HCT116 (cell line): ENCODE results near the gene MARVELD3. TPM values are rescaled to one million over a fixed set of nuclear protein-coding genes. Genes with fewer than 3 reads are reported as not detected.

Experiments
- ATAC-seq: fragments of 200-7000 bp; cut with Tn5 transposase; 2 replicates; pipeline ENCODE4 v1.9.1; 2020; ENCODE audit warnings: mild to moderate bottlenecking, moderate library complexity
- BruUV-seq: library from RNA; stranded (reverse); fragments of 400-500 nt; replicated peaks from 2 replicates; lab custom pipeline; 2021; lab: Mats Ljungman, UMichigan
- CTCF ChIA-PET: fragments of 300-600 bp; sonication (Branson Sonifier 250); formaldehyde crosslinking; loops from one replicate; lab custom pipeline; 2021; ENCODE audit warnings: antibody characterized with exemption; lab: Charles Lee
- POLR2A ChIA-PET: fragments of 300-600, 350-600 bp; sonication (Branson Sonifier 250); formaldehyde crosslinking; loops from one replicate; lab custom pipeline; 2021; ENCODE audit warnings: antibody characterized with exemption; lab: Charles Lee
- RAD21 ChIA-PET, 2 experiments: fragments of 300-600 bp; sonication (Branson Sonifier 250); formaldehyde crosslinking; loops; one replicate each; lab custom pipeline; 2023; ENCODE audit warnings: low total read pairs in 2 of 2; ENCODE audit not compliant: uncharacterized antibody in 2 of 2, unreplicated experiment in 2 of 2, low non-redundant PET in 1 of 2; lab: Charles Lee
- DNase-seq: peaks from one replicate; pipeline ENCODE4 v3.0.0-alpha.2; 2010; ENCODE audit warnings: low read depth, low spot score
- H2AFZ ChIP-seq: fragments of 200-600 bp; shearing (Covaris generic), sonication (generic); 2 replicates; pipeline ENCODE4 v1.6.1; 2017; ENCODE audit warnings: low read depth, mixed run types, mixed read lengths, antibody characterized with exemption, low read length; ENCODE audit not compliant: poor library complexity, severe bottlenecking
- H3K27ac ChIP-seq: 2 replicates; pipeline ENCODE4 v1.5.1; 2012; ENCODE audit warnings: low read depth, low read length
- H3K27me3 ChIP-seq: fragments of 200-600 bp; sonication (generic); 2 replicates; pipeline ENCODE4 v1.6.1; 2016; ENCODE audit warnings: mixed run types, low read length, mixed read lengths; ENCODE audit not compliant: insufficient read depth
- H3K36me3 ChIP-seq, 2 experiments: fragments of 200-500 bp in 1 of 2; fragments of 200-600 bp in 1 of 2; sonication (Bioruptor generic) in 1 of 2; sonication (generic) in 1 of 2; 2 replicates each; pipeline versions ENCODE4 v1.5.1 to v1.6.1; 2014 to 2016; ENCODE audit warnings: low read length in 2 of 2, inconsistent platforms in 1 of 2, mixed read lengths in 1 of 2, mixed run types in 1 of 2; ENCODE audit not compliant: insufficient read depth in 2 of 2, control insufficient read depth in 1 of 2
- H3K4me1 ChIP-seq, 2 experiments: fragments of 200-600 bp in 1 of 2; sonication (generic) in 1 of 2; 2 replicates each; pipeline versions ENCODE4 v1.5.1 to v1.6.1; 2012 to 2017; ENCODE audit warnings: low read length in 2 of 2, inconsistent platforms in 1 of 2, mild to moderate bottlenecking in 1 of 2, mixed read lengths in 1 of 2, mixed run types in 1 of 2, moderate library complexity in 1 of 2; ENCODE audit not compliant: insufficient read depth in 2 of 2, control insufficient read depth in 1 of 2
- H3K4me2 ChIP-seq: fragments of 200-600 bp; sonication (generic); 2 replicates; pipeline ENCODE4 v1.6.1; 2017; ENCODE audit warnings: mixed run types, low read length, mixed read lengths
- H3K4me3 ChIP-seq, 2 experiments: fragments of 200-600 bp in 1 of 2; sonication (generic) in 1 of 2; replicated peaks in 1 of 2; 2 replicates each; pipeline ENCODE4 v1.5.1; 2011 to 2016; ENCODE audit warnings: low read length in 2 of 2, control low read depth in 1 of 2, low read depth in 1 of 2, mild to moderate bottlenecking in 1 of 2, mixed read lengths in 1 of 2, mixed run types in 1 of 2
- H3K79me2 ChIP-seq: fragments of 200-600 bp; sonication (generic); 2 replicates; pipeline ENCODE4 v1.6.1; 2017; ENCODE audit warnings: mild to moderate bottlenecking, mixed run types, low read length, moderate library complexity, mixed read lengths; ENCODE audit not compliant: insufficient read depth
- H3K9ac ChIP-seq: fragments of 200-600 bp; sonication (generic); 2 replicates; pipeline ENCODE4 v1.6.1; 2016; ENCODE audit warnings: low read length, mixed read lengths
- H3K9me2 ChIP-seq: fragments of 200-600 bp; sonication (generic), shearing (Covaris generic); 2 replicates; pipeline ENCODE4 v1.6.1; 2017; ENCODE audit warnings: mixed run types, mild to moderate bottlenecking, moderate library complexity; ENCODE audit not compliant: insufficient read depth
- H3K9me3 ChIP-seq, 2 experiments: fragments of 200-500 bp in 1 of 2; fragments of 200-600 bp in 1 of 2; sonication (Bioruptor generic) in 1 of 2; sonication (generic) in 1 of 2; 2 replicates each; pipeline ENCODE4 v1.6.1; 2014 to 2017; ENCODE audit warnings: low read length in 2 of 2, mixed read lengths in 2 of 2, inconsistent platforms in 1 of 2, low read depth in 1 of 2, mild to moderate bottlenecking in 1 of 2, mixed run types in 1 of 2, moderate library complexity in 1 of 2; ENCODE audit not compliant: control insufficient read depth in 1 of 2, insufficient read depth in 1 of 2
- H4K20me1 ChIP-seq: fragments of 200-600 bp; sonication (generic), shearing (Covaris generic); 2 replicates; pipeline ENCODE4 v1.6.1; 2017; ENCODE audit warnings: mixed run types, mild to moderate bottlenecking, moderate library complexity; ENCODE audit not compliant: insufficient read depth
- RAD21 ChIP-seq: IDR thresholded peaks from 2 replicates; pipeline ENCODE4 v1.6.1; 2012; ENCODE audit warnings: low read depth, mild to moderate bottlenecking
- intact Hi-C: fragments of 100-400 bp; cut with micrococcal nuclease; formaldehyde crosslinking; loops from 2 replicates; pipeline ENCODE4 v1.10.0; 2022
- total RNA-seq: library from RNA; stranded (reverse); gene quantifications from one replicate; pipeline ENCODE4 v1.2.1, GENCODE V29; 2021; ENCODE audit not compliant: unreplicated experiment
- TF ChIP-seq, protein P1 (sequence below), 3 experiments: fragments of 200-600 bp in 1 of 3; sonication (generic) in 1 of 3; IDR thresholded peaks in 2 of 3; conservative IDR thresholded peaks in 1 of 3; 2 replicates each; pipeline ENCODE4 v1.5.1; 2012 to 2017; ENCODE audit warnings: low read depth in 2 of 3, low read length in 2 of 3, antibody characterized with exemption in 1 of 3, borderline replicate concordance in 1 of 3, control low read depth in 1 of 3, mild to moderate bottlenecking in 1 of 3, mixed read lengths in 1 of 3, mixed run types in 1 of 3, moderate library complexity in 1 of 3; ENCODE audit not compliant: insufficient read depth in 1 of 3
- TF ChIP-seq, protein P2 (sequence below): IDR thresholded peaks from 2 replicates; pipeline ENCODE4 v1.6.1; 2012; ENCODE audit warnings: low read depth

The MARVELD3 gene
- total RNA-seq, 1 experiment from 2014 or later, result 20.9 TPM

DNA sequence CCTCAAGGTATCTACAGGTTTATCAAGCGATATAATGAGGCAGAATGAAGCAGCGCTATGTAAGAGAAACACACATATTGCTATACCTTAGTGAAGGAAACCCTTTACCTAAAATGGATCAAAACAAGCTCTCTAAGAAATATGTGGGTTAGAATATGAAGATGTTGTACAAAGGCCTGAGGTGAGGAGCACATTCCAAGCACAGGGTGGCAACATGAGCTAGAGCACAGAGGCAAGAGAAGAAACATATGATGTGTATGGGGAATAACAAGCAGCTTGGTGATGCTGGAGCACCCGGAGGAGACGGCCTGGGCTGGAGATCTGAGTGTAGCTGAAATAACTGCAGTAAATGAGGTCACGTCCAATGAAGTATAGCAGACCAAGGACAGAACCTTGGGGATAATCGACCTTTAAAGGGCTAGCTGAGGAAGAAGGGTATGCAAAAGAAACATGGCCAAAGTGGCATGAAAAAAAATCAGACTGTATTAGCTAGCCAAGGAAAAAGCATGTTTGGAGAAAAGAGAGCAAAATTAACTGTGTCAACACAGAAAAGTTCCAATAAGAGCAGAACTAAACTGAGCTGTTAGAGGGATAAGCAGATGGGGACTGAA lies 44.0 kb downstream of the MARVELD3 start:
- Histone ChIP-seq H3K36me3 (peaks cover 7 to 10% of the 10 kb centered on the region in 2 experiments; a peak in 3 of 4 replicates), H2AFZ (no peak overlapping the region), H3K27ac (no peak overlapping the region), H3K9ac (no peak overlapping the region), H3K27me3 (no peaks in the 10 kb centered on the region), H3K9me3 (no peaks in the 10 kb centered on the region), H3K4me2 (no peak overlapping the region), H3K79me2 (no peaks in the 10 kb centered on the region), H3K9me2 (no peaks in the 10 kb centered on the region), H3K4me3 (no peak overlapping the region), H3K4me1 (no peaks in the 10 kb centered on the region), H4K20me1 (no peaks in the 10 kb centered on the region)
- POLR2A ChIA-PET, result no interaction called here
- intact Hi-C loops, result loop anchor here (5.0 kb wide), 1 partner anchor 82 kb away; no protein-coding TSS in a partner anchor
- no TSS peak for BruUV-seq
- ATAC-seq (no peak), DNase-seq (no peak)
- RAD21 ChIA-PET, result no interaction called here
- TF ChIP-seq, protein P1, sequence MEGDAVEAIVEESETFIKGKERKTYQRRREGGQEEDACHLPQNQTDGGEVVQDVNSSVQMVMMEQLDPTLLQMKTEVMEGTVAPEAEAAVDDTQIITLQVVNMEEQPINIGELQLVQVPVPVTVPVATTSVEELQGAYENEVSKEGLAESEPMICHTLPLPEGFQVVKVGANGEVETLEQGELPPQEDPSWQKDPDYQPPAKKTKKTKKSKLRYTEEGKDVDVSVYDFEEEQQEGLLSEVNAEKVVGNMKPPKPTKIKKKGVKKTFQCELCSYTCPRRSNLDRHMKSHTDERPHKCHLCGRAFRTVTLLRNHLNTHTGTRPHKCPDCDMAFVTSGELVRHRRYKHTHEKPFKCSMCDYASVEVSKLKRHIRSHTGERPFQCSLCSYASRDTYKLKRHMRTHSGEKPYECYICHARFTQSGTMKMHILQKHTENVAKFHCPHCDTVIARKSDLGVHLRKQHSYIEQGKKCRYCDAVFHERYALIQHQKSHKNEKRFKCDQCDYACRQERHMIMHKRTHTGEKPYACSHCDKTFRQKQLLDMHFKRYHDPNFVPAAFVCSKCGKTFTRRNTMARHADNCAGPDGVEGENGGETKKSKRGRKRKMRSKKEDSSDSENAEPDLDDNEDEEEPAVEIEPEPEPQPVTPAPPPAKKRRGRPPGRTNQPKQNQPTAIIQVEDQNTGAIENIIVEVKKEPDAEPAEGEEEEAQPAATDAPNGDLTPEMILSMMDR (IDR thresholded peaks at IDR 0.05 in 2 of 3, conservative IDR thresholded peaks at IDR 0.05 in 1 of 3; ENCODE audit: borderline replicate concordance in 1 of 3, insufficient read depth in 1 of 3, low read depth in 2 of 3, low read length in 2 of 3), result 0 out of 6 replicates have a peak, but pooled peaks of 1 of the 3 experiments have one; percentile 4
- TF ChIP-seq RAD21, result peak; percentile 28; the same call in 1 of the 2 replicates
- TF ChIP-seq, protein P2, sequence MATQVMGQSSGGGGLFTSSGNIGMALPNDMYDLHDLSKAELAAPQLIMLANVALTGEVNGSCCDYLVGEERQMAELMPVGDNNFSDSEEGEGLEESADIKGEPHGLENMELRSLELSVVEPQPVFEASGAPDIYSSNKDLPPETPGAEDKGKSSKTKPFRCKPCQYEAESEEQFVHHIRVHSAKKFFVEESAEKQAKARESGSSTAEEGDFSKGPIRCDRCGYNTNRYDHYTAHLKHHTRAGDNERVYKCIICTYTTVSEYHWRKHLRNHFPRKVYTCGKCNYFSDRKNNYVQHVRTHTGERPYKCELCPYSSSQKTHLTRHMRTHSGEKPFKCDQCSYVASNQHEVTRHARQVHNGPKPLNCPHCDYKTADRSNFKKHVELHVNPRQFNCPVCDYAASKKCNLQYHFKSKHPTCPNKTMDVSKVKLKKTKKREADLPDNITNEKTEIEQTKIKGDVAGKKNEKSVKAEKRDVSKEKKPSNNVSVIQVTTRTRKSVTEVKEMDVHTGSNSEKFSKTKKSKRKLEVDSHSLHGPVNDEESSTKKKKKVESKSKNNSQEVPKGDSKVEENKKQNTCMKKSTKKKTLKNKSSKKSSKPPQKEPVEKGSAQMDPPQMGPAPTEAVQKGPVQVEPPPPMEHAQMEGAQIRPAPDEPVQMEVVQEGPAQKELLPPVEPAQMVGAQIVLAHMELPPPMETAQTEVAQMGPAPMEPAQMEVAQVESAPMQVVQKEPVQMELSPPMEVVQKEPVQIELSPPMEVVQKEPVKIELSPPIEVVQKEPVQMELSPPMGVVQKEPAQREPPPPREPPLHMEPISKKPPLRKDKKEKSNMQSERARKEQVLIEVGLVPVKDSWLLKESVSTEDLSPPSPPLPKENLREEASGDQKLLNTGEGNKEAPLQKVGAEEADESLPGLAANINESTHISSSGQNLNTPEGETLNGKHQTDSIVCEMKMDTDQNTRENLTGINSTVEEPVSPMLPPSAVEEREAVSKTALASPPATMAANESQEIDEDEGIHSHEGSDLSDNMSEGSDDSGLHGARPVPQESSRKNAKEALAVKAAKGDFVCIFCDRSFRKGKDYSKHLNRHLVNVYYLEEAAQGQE, result no peak
- CTCF ChIA-PET, result no interaction called here
